Ectodermal cell (in vitro differentiated cells): Measurements from ENCODE around the gene LRRC74B.
"Not testable (repeated sequence)": the region's sequence is repeated elsewhere in the genome, so short reads cannot be mapped to it uniquely, and the experiment has no call there.

Source experiments
- H3K27ac ChIP-seq: 2 replicates; pipeline ENCODE4 v1.7.0; 2013; ENCODE audit warnings: mild to moderate bottlenecking, low read depth, low read length; ENCODE audit not compliant: insufficient read depth, poor library complexity, severe bottlenecking
- H3K27me3 ChIP-seq: 2 replicates; pipeline ENCODE4 v1.7.0; 2013; ENCODE audit warnings: mild to moderate bottlenecking, low read length; ENCODE audit not compliant: insufficient read depth, control insufficient read depth, poor library complexity, severe bottlenecking
- H3K36me3 ChIP-seq: one replicate; pipeline ENCODE4 v1.7.0; 2013; ENCODE audit warnings: low read length; ENCODE audit not compliant: control insufficient read depth, insufficient read depth
- H3K4me1 ChIP-seq: one replicate; pipeline ENCODE4 v1.7.0; 2013; ENCODE audit warnings: low read length; ENCODE audit not compliant: control insufficient read depth, insufficient read depth
- H3K4me3 ChIP-seq: 2 replicates; pipeline ENCODE4 v1.7.0; 2013; ENCODE audit warnings: low read depth, low read length, control low read depth; ENCODE audit not compliant: insufficient read depth
- H3K9me3 ChIP-seq: 2 replicates; pipeline ENCODE4 v1.7.0; 2013; ENCODE audit warnings: mild to moderate bottlenecking, low read length, moderate library complexity; ENCODE audit not compliant: control insufficient read depth
- WGBS, 2 experiments: methylation state at CpG; one replicate each; pipeline ENCODE4 v1.1.7; 2013; ENCODE audit warnings: missing lambda C conversion rate in 2 of 2; 5-methylcytosine and 5-hydroxymethylcytosine counted together

Gene LRRC74B

GRCh38 chr22:21033895-21034294 lies 11.9 kb upstream of the LRRC74B start:
- 92 to 96% methylated on average over 3 of the region's 3 CpGs for WGBS, 2 experiments
- Histone ChIP-seq H3K4me1 (peaks cover 17% of the 10 kb centered on the region), H3K36me3 (no peaks in the 10 kb centered on the region), H3K27ac (no peak overlapping the region), H3K9me3 (no peaks in the 10 kb centered on the region), H3K4me3 (no peak overlapping the region), H3K27me3 (peaks cover 41% of the 10 kb centered on the region)

DNA sequence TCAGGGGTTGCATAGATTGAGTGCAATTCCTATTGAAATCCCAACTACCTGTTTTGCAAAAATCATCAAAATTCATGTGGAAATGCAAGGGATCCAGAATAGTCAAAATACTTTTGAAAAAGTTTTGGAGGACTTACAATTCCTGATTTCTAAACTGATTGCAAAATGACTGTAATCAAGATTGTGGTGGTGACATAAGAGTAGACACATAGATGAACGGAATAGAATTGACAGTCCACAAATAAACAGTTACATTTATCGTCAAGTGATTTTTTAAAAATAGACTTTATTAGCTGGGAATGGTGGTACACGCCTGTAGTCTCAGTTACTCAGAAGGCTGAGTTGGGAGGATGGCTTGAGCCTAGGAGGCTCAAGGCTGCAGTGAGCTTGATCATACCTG lies 10.8 kb upstream of the LRRC74B start:
- H3K27me3 ChIP-seq = peaks cover 41% of the 10 kb centered on the region
- no peak overlapping the region for H3K4me3 ChIP-seq
- no peak overlapping the region for H3K27ac ChIP-seq
- 91 to 97% methylated on average over 3 of the region's 3 CpGs for WGBS, 2 experiments
- H3K4me1 ChIP-seq = peaks cover 17% of the 10 kb centered on the region
- no peaks in the 10 kb centered on the region for H3K9me3 ChIP-seq
- no peaks in the 10 kb centered on the region for H3K36me3 ChIP-seq

- Histone ChIP-seq H3K36me3 (no peaks in the 10 kb centered on the region), H3K4me1 (peaks cover under 1% of the 10 kb centered on the region), H3K27me3 (peaks cover 9% of the 10 kb centered on the region), H3K9me3 (no peaks in the 10 kb centered on the region), H3K4me3 (no peak overlapping the region), H3K27ac (no peak overlapping the region)
- WGBS, 2 experiments = 87 to 90% methylated on average over 2 of the region's 2 CpGs
Measured at GRCh38 chr22:21038405-21038804, 7.3 kb upstream of the LRRC74B start.

DNA sequence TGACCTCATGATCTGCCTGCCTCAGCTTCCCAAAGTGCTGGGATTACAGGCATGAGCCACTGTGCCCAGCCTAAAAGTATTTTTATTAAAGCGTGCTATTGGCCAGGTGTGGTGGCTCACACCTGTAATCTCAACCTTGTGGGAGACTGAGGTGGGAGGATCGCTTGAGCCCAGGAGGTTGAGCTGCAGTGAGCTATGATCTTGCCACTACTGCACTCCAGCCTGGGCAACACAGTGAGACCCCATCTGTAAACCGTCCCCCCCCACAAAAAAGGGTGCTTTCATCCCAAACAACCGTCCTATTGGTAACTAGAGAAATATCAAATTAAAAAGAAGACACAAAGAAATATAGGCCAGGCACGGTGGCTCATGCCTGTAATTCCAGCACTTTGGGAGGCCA lies 6.6 kb upstream of the LRRC74B start:
- 81 to 90% methylated on average over 5 of the region's 5 CpGs for WGBS, 2 experiments
- not testable (repeated sequence) for H3K27ac ChIP-seq

GRCh38 chr22:21041937-21042336 lies 3.8 kb upstream of the LRRC74B start:
- Histone ChIP-seq H3K4me1 (peaks cover 14% of the 10 kb centered on the region), H3K36me3 (no peaks in the 10 kb centered on the region), H3K4me3 (no peak overlapping the region), H3K9me3 (no peaks in the 10 kb centered on the region), H3K27ac (no peak overlapping the region), H3K27me3 (peaks cover 3% of the 10 kb centered on the region)
- WGBS, 2 experiments = 73 to 74% methylated on average over 4 of the region's 4 CpGs

More for the DNA sequence above, 6.6 kb upstream of the LRRC74B start:
- not testable (repeated sequence) for H3K36me3 ChIP-seq, H3K27me3 ChIP-seq, H3K4me3 ChIP-seq, H3K4me1 ChIP-seq, H3K9me3 ChIP-seq

DNA sequence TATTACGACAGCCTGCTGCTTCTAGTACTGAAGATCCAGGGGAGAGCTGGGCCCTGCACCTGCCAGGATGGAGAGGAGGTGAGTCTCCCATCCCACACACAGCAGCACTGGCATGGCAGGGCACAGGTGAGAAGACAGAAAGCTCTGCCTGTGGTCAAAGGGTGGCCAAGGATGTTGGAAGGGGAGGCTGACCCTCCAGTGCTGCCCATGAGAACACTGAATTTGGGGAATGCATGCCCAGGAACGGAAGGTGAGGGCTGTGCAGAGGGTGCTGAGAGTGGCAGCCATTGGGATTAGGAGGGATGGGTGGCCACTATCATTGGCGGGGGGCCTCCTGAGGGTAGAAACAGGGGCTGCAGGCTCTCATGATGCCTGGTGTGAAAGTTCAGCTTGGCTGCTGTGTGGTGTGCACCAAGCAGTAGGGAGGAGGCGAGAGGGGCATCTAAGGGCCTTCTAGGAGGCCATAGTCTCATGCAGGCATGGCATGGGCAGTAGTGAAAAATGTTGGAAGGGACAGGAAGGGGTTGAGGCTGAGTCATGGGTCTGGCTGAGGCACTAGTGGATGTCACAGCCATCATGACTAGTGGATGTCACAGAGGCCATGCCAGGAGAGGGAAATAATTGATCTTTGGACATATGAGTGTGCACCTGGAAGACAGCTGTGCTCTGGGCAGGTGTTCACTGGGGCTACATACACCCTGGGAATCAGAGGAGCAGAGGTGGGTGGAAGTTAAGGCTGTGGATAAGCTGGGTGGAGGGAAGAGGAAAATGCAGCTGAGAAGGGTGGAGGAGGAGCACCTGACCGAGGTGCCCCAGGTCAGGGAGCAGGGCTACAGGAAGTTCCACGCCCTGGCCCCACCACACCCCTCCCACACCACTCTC lies 2.5 kb upstream of the LRRC74B start:
- WGBS, 2 experiments = 84 to 91% methylated on average over 6 of the region's 6 CpGs
- Histone ChIP-seq H3K4me1 (peaks cover 14% of the 10 kb centered on the region), H3K27ac (no peak overlapping the region), H3K9me3 (no peaks in the 10 kb centered on the region), H3K4me3 (no peak overlapping the region), H3K27me3 (peaks cover 3% of the 10 kb centered on the region), H3K36me3 (no peaks in the 10 kb centered on the region)

DNA sequence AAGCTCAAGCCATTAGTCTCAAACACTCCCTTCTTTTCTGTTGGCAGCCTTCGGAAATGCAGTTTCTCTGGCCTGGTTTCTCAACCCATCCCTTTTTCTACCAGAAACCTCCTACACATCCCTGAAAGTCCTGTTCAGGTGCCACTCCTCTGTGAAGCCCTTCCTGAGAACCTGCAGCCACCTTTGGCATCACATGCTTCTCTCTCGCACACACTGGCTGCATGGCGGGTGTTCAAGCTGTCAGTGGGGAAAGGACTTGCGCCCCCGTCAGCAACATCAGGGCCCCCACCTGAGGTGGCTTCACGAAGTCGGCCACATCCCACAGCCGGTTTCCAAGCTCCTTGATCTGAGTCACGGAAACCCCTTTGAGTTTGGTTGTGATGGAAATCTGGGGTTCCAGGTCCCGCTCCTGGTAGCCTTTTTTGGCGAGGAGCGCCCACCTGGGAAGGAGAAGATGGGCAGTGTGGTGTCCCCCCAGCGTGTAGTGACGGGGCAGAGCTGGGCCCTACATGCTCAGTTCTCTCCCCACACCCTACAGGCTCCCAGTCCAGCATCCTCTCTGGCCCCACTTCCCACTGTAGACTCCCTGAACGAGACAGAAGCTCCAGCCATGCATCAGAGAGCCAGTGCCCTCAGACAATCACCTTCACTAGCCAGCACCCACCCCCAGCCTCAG lies 1.7 kb upstream of the LRRC74B start:
- no peaks in the 10 kb centered on the region for H3K36me3 ChIP-seq
- 93 to 95% methylated on average over 15 of the region's 15 CpGs for WGBS, 2 experiments
- H3K27me3 ChIP-seq = peaks cover 3% of the 10 kb centered on the region
- no peaks in the 10 kb centered on the region for H3K9me3 ChIP-seq
- peaks cover 14% of the 10 kb centered on the region for H3K4me1 ChIP-seq
- H3K27ac ChIP-seq = no peak overlapping the region
- H3K4me3 ChIP-seq = no peak overlapping the region

GRCh38 chr22:21044931-21045584 lies 688 bp upstream of the LRRC74B start:
- Histone ChIP-seq H3K4me3 (peak overlapping the region; percentile 5), H3K27me3 (peaks cover 3% of the 10 kb centered on the region), H3K4me1 (peaks cover 14% of the 10 kb centered on the region), H3K9me3 (no peaks in the 10 kb centered on the region), H3K36me3 (no peaks in the 10 kb centered on the region), H3K27ac (peak overlapping the region; percentile 57)
- WGBS, 2 experiments = 27 to 31% methylated on average over 15 of the region's 15 CpGs

- Histone ChIP-seq H3K27me3 (peaks cover 3% of the 10 kb centered on the region), H3K36me3 (no peaks in the 10 kb centered on the region), H3K27ac (no peak overlapping the region), H3K9me3 (no peaks in the 10 kb centered on the region), H3K4me3 (no peak overlapping the region), H3K4me1 (peaks cover 19% of the 10 kb centered on the region)
- 94 to 95% methylated on average over 14 of the region's 14 CpGs for WGBS, 2 experiments
Measured at GRCh38 chr22:21047035-21047661, 1.4 kb downstream of the LRRC74B start.

- H3K36me3 ChIP-seq = no peaks in the 10 kb centered on the region
- WGBS, 2 experiments = 87 to 93% methylated on average over 7 of the region's 7 CpGs
- H3K9me3 ChIP-seq = no peaks in the 10 kb centered on the region
- H3K4me3 ChIP-seq = no peak overlapping the region
- no peak overlapping the region for H3K27ac ChIP-seq
- peaks cover 19% of the 10 kb centered on the region for H3K4me1 ChIP-seq
- peaks cover 3% of the 10 kb centered on the region for H3K27me3 ChIP-seq
Measured at GRCh38 chr22:21047730-21048129, 2.0 kb downstream of the LRRC74B start.
